HPDE6-E6E7 (cell line): ENCODE results near the gene ARHGEF37.
"Not testable (repeated sequence)": the region's sequence is repeated elsewhere in the genome, so short reads cannot be mapped to it uniquely, and the experiment has no call there.

Experiments
- DNase-seq: peaks from one replicate; pipeline ENCODE4 v3.0.0; 2011; ENCODE audit warnings: missing footprints; ENCODE audit errors: extremely low spot score

Gene ARHGEF37, protein sequence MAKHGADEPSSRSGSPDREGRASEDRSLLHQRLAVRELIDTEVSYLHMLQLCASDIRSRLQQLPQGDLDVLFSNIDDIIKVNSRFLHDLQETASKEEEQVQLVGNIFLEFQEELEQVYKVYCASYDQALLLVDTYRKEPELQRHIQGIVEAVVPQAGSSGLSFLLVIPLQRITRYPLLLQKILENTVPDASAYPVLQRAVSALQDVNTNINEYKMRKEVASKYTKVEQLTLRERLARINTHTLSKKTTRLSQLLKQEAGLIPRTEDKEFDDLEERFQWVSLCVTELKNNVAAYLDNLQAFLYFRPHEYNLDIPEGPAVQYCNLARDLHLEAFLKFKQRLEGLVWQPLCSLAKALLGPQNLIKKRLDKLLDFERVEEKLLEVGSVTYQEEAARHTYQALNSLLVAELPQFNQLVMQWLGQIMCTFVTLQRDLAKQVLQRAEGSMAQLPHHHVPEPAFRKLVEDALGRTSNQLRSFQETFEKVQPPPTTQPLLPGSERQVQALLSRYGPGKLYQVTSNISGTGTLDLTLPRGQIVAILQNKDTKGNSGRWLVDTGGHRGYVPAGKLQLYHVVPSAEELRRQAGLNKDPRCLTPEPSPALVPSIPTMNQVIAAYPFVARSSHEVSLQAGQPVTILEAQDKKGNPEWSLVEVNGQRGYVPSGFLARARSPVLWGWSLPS

GRCh38 chr5:149581192-149581861 lies at the start of gene ARHGEF37:
Gene ARHGEF37 (plus strand): TSS chr5:149581498. CDS start chr5:149597770, 16,272 bp downstream.
- peak; percentile 40 for DNase-seq

- DNase-seq: no peak
Observed at GRCh38 chr5:149532413-149532812, 48.9 kb upstream of the ARHGEF37 start.

- not testable (repeated sequence) for DNase-seq
Observed at GRCh38 chr5:149535787-149536186, 45.5 kb upstream of the ARHGEF37 start.

DNA sequence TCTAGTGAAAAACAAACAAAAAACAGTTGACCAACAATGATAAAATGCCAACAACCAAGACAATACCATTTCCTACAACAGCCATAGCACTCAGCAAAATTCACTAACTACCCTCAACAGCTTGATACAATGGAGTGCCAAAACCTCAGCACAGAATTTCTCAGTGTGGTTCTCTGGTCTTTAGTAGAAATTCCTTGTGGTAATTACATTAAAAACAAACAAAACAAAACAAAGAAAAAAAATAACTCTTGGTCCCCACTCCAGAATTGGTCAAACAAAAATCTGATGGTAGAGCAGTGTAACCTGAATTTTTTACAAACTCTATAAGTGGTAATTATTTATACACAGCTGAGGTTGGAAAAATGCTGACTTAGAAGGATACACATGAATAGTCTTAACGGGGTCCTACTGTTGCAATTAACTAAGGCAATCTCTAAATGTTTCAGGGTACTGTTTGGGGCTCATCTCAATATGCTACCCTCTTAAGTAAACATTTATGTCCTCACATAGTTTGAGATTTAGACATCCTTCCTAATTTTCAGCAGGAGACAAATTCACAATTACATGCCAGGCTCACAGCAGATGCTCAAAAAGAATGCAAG lies 43.8 kb upstream of the ARHGEF37 start:
- no peak for DNase-seq

DNA sequence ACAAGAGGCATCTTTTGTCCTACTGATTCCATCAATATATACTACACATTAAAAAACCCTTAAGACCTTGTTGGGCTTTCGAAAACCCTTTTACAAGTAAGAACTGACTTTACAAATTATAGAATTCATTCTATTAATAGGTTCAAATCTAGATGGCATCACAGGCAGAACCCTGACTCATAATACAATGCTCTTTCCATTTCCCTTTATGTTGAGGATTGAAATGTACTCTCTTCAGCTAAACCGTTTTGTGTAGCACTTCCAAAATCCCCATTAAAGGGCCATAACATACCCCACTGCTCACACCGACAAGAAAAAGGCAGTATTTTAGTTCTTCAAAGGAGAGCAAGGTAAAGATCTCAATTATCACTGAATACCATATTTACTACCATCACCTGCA lies 41.2 kb upstream of the ARHGEF37 start:
- DNase-seq: no peak

DNA sequence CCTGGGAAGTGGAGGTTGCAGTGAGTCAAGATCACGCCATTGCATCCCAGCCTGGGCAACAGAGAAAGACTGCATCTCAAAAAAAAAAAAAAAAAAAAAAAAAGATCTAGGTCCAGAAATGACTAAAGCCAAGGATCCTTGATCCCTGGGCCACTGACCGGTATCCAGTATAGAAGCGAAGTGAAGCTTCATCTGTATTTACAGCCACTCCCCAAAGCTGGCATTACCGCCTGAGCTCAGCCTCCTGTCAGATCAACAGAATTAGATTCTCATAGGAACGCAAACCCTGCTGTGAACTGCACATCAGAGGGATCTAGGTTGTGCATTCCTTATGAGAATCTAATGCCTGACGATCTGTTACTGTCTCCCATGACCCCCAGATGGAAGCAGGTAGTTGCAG lies 39.4 kb upstream of the ARHGEF37 start:
- no peak for DNase-seq

DNA sequence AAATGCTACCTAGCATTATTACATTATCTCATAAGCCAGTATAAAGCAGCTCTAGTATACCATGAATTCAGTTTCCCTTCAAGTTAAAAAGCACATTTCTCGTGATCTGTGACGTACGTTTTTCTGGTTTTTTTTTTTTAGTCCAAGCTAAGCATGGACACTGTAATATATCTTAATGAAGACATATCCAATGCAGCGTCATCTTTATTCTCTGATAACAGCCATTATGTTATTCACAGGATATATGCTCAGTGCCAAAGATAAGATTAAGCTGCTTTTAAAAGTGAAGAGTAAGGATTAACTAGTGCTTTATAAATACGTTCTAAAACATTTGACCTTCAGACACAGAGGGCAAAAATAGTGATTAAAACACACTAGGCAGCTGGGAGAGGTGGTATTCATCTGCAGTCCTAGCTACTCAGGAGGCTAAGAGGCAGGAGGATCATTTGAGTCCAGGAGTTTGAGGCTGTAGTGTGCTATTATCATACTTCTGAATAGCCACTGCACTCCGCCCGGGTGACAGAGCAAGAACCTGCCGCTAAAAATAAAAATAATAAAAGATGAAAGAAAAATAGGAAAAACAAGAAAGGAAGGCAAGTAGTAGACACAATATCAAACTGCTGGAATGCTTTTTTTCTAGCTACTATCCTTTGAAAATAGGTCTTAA lies 37.8 kb upstream of the ARHGEF37 start:
- no peak for DNase-seq

DNA sequence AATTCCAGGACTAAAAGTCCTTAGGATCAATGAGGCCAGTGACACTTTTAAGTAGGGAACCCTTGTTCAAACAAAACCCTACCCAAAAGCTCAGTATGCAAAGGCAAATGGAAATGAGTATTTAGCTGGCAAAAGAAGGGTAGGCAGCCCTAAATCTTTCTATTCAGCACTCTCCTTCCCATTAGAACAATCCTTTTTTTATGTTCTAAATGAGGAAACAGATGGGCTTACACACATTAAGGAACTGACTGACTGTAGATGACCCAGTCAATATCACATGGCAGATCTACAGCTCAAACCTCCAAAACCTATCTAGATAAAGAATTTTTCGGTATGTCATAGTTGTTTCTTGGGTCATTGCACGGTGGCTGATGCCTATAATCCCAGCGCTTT lies 37.3 kb upstream of the ARHGEF37 start:
- no peak for DNase-seq

DNA sequence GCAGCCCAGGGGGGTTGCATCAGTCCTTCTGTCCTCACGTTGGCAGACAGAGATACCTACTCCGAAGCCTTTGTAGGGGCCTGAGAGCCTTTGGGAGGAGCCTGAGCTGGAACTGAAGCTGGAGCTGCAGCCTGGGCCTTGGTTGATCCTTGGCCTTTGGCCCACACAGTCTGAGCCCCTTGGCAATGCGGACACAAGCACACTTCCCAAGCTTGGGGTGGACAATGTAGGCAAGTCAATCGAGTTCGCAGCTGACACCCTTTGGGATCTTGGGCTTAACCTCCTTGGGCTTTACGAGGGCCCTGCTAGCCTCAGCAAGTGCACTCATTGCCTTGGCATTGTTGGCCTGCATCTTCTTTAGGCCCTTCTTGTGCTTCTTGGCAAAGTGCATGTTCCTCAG lies 36.0 kb upstream of the ARHGEF37 start:
- no peak for DNase-seq

- DNase-seq: no peak
Observed at GRCh38 chr5:149546974-149547373, 34.3 kb upstream of the ARHGEF37 start.

GRCh38 chr5:149549461-149550267 lies 31.6 kb upstream of the ARHGEF37 start:
- no peak for DNase-seq

DNA sequence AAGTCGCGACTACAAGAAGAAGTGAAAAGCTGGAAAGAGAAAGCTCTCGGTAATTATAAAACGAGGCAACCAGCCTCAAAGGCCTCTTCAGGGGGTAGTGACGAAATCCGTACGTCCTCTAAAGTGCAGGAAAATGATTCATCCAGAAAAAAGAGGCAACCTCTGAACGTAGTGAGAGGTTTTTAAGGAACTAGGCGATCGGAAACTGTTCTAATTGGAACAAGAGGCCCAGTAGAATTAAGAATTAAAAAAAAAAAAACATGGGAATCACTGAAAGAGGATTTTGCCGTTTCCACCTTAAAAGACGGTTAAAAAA lies 31.1 kb upstream of the ARHGEF37 start:
- no peak for DNase-seq

GRCh38 chr5:149550594-149551226 lies 30.6 kb upstream of the ARHGEF37 start:
- no peak for DNase-seq

GRCh38 chr5:149551227-149552037 lies 29.9 kb upstream of the ARHGEF37 start, which contains the start of gene CSNK1A1:
Gene CSNK1A1 (minus strand): TSS chr5:149551439. CDS start chr5:149550964, 475 bp downstream.
- DNase-seq: peak; percentile 98

GRCh38 chr5:149552038-149552494 lies 29.2 kb upstream of the ARHGEF37 start:
- no peak for DNase-seq

DNA sequence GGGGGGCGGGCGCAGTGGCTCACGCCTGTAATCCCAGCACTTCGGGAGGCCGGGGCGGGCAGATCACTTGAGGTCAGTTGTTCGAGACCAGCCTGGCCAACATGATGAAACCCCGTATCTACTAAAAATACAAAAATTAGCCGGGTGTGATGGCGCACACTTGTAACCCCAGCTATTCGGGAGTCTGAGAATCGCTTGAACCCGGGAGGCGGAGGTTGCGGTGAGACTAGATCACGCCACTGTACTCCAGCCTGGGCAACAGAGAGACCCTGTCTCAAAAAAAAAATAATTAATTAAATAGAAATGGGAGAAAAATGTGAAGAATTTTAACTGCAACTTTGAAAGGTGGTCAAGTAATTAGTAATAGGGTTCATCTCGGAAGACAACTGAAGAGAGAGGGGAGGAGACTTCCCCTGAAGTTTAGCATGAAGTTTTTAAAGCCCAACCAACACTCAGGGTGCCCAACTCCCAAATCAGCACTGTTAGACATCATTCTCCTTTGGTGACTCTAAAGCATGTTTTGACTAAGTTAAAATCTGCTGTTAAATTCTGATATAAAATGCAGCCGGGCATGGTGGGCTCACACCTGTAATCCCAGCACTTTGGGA lies 28.6 kb upstream of the ARHGEF37 start:
- no peak for DNase-seq

DNA sequence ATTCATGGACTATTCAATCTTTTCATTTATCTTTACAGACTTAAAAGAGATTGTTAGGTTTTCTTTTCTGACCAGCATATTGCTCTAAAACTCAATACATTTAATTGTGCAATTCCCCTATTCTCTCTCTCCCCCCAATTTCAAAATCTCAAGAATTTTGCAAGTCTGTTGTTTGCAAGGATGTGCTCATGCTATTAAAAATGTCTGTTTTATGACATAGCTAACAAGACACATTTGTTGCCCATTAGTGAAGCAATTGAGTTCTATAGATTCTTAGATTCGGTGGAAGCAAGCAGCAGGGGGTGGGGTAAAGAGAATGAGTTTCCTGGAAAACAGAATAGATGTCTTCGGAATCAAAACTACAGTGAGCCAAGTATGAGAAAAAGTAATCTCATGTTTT lies 21.6 kb upstream of the ARHGEF37 start:
- no peak for DNase-seq

DNA sequence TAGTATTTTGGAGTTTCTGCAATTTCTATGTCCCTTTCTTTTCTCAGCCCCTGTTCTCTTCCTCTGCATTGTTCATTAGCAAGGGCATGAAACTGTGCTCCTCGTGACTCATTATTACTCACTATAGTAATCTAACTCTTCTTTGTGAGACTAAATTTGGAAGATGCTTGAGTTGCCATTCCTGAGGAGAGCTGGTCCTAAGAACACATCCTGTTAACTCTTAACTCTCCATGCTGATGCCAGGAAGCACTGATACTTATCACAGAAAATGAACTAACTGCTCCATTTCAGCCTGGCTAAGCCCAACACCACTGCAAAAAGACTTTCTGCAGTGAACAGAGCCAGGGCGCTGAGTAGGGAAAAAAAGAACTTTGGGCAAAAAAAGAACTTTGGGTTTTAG lies 19.4 kb upstream of the ARHGEF37 start:
- DNase-seq: peak; percentile 76

- no peak for DNase-seq
Observed at GRCh38 chr5:149563466-149563865, 17.8 kb upstream of the ARHGEF37 start.
